Activated naive CD4-positive, alpha-beta T cell treated with anti-CD3 and anti-CD28 coated beads, Interleukin-2, amount 50 U/mL, for 16 hours (primary cell): Measurements from ENCODE around the gene CTU2.

ENCODE experiments used
- DNase-seq: peaks from one replicate; pipeline ENCODE4 v3.0.0-alpha.2; 2020

CTU2 gene

GRCh38 chr16:88747588-88748301 is 41.4 kb downstream of the CTU2 start:
- peak; percentile 40 for DNase-seq

- no peak for DNase-seq
These were observed 42.1 kb downstream of the CTU2 start for GRCh38 chr16:88748364-88748763.

- no peak for DNase-seq
These were observed 43.1 kb downstream of the CTU2 start for GRCh38 chr16:88749358-88749757.

GRCh38 chr16:88750854-88751253 is 44.6 kb downstream of the CTU2 start:
- no peak for DNase-seq

- no peak for DNase-seq
These were observed 46.2 kb downstream of the CTU2 start for GRCh38 chr16:88752386-88753002.

GRCh38 chr16:88753191-88753590 is 46.9 kb downstream of the CTU2 start:
- DNase-seq, result no peak

- no peak for DNase-seq
These were observed 47.3 kb downstream of the CTU2 start for GRCh38 chr16:88753602-88754001.

- no peak for DNase-seq
These were observed 48.0 kb downstream of the CTU2 start for GRCh38 chr16:88754109-88754911.

GRCh38 chr16:88754912-88755744 is 48.8 kb downstream of the CTU2 start:
- DNase-seq, result no peak

GRCh38 chr16:88755745-88756443 is 49.6 kb downstream of the CTU2 start:
- DNase-seq, result no peak

GRCh38 chr16:88758227-88758943 is 52.1 kb downstream of the CTU2 start:
- no peak for DNase-seq

- no peak for DNase-seq
These were observed 52.6 kb downstream of the CTU2 start for GRCh38 chr16:88758944-88759244.

GRCh38 chr16:88759245-88759975 is 53.1 kb downstream of the CTU2 start:
- DNase-seq, result peak; percentile 51

GRCh38 chr16:88759976-88760350 is 53.7 kb downstream of the CTU2 start:
- no peak for DNase-seq

- no peak for DNase-seq
These were observed 54.3 kb downstream of the CTU2 start for GRCh38 chr16:88760424-88761142.

- no peak for DNase-seq
These were observed 54.8 kb downstream of the CTU2 start for GRCh38 chr16:88761143-88761534.

GRCh38 chr16:88761830-88762229 is 55.5 kb downstream of the CTU2 start:
- no peak for DNase-seq

- DNase-seq, result no peak
These were observed 56.1 kb downstream of the CTU2 start for GRCh38 chr16:88762258-88762870.

GRCh38 chr16:88762941-88763340 is 56.6 kb downstream of the CTU2 start:
- no peak for DNase-seq

GRCh38 chr16:88763502-88764053 is 57.3 kb downstream of the CTU2 start:
- no peak for DNase-seq
